Mucosa of rectum (tissue), 2 donors: ENCODE data around the gene RBM23.
"Not testable (repeated sequence)": the region's sequence is repeated elsewhere in the genome, so short reads cannot be mapped to it uniquely, and the experiment has no call there.

Experiments used
- H3K27ac ChIP-seq, 2 donors: one replicate each; pipeline ENCODE4 v1.7.0; 2013; ENCODE audit warnings: inconsistent platforms in 2 of 2, low read depth in 2 of 2, low read length in 2 of 2
- H3K27me3 ChIP-seq, 2 donors: one replicate each; pipeline ENCODE4 v1.7.0; 2013; ENCODE audit warnings: low read length in 2 of 2; ENCODE audit not compliant: control insufficient read depth in 2 of 2, insufficient read depth in 2 of 2
- H3K36me3 ChIP-seq, 2 donors: one replicate each; pipeline ENCODE4 v1.7.0; 2013; ENCODE audit warnings: low read length in 2 of 2; ENCODE audit not compliant: control insufficient read depth in 2 of 2, insufficient read depth in 2 of 2
- H3K4me1 ChIP-seq, 2 donors: one replicate each; pipeline ENCODE4 v1.7.0; 2013; ENCODE audit warnings: low read length in 2 of 2, mild to moderate bottlenecking in 1 of 2; ENCODE audit not compliant: control insufficient read depth in 2 of 2, insufficient read depth in 2 of 2
- H3K4me3 ChIP-seq, 2 donors: one replicate each; pipeline ENCODE4 v1.7.0; 2013; ENCODE audit warnings: low read length in 2 of 2
- H3K9ac ChIP-seq, 2 donors: one replicate each; pipeline ENCODE4 v1.7.0; 2013; ENCODE audit warnings: low read length in 2 of 2, low read depth in 1 of 2, mild to moderate bottlenecking in 1 of 2
- H3K9me3 ChIP-seq, 2 donors: one replicate each; pipeline ENCODE4 v1.7.0; 2013; ENCODE audit warnings: low read length in 2 of 2; ENCODE audit not compliant: control insufficient read depth in 2 of 2
- donor health status: healthy.
- donor health status: Normal muscosa, but diverticular disease.

Gene RBM23

DNA sequence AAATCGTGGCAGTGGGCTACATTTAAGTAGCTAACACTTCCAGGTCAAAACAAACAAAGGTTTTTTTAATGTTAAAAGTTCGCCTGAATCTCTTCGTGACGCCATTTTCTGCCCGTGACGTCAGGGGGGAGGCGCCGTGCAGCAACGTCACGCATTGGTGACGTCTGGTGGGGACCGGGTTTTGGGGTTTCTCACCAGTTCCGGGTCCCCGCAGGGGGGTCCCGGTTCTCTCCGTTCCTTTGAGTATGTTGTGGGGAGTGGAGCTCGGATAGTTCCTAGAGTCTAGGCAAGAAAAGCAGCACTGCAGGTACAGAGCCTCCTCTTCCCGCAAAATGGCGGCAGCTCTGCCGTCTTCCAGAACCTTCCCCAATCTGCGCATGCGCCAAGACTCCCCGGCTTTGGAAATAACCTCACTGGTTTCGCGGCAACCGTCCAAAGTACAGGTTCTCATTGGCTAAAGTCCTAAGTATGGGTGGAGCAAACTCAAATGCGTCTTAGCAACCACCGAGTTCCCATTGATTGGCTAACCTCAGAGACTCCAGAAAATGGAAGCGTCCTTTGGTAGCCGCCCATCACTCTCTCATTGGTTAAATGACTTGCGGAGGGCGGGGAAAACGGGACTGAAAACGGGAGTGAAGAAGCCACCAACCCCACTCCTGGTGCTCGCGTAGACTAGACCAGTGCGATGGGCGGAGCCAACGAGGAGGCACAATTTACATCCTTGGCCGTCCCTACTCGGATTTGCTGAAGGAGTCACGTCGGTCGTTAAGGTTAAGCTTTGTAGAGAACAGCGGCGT lies at the start of gene RBM23:
RBM23 (minus strand) TSS at position 346 of the 797 bp plus-strand sequence.
- peak within 1 kb of the TSS; percentile 99 for H3K9ac ChIP-seq
- peaks cover 27 to 34% of the 10 kb centered on the region in 2 donors for H3K36me3 ChIP-seq
- peak within 1 kb of the TSS; percentile 94 to 97 for H3K27ac ChIP-seq
- peak within 1 kb of the TSS; percentile 89 to 99 for H3K4me3 ChIP-seq
- H3K27me3 ChIP-seq, result no peaks in the 10 kb centered on the region
- no peaks in the 10 kb centered on the region for H3K9me3 ChIP-seq
- peaks cover 9 to 13% of the 10 kb centered on the region in 2 donors for H3K4me1 ChIP-seq

- Histone ChIP-seq H3K4me3 (no peak overlapping the region), H3K36me3 (no peaks in the 10 kb centered on the region), H3K9ac (no peak overlapping the region), H3K27me3 (no peaks in the 10 kb centered on the region), H3K9me3 (no peaks in the 10 kb centered on the region), H3K4me1 (no peaks in the 10 kb centered on the region), H3K27ac (no peak overlapping the region)
Measured at GRCh38 chr14:22966783-22967269, 47.9 kb upstream of the RBM23 start.

GRCh38 chr14:22965916-22966782 lies 47.2 kb upstream of the RBM23 start:
- not testable (repeated sequence) for H3K4me3 ChIP-seq, H3K9ac ChIP-seq, H3K9me3 ChIP-seq

GRCh38 chr14:22962061-22962676 lies 43.2 kb upstream of the RBM23 start:
- H3K4me3 ChIP-seq, result no peak overlapping the region
- no peak overlapping the region for H3K27ac ChIP-seq
- H3K36me3 ChIP-seq, result no peaks in the 10 kb centered on the region
- H3K9ac ChIP-seq, result no peak overlapping the region
- H3K4me1 ChIP-seq, result no peaks in the 10 kb centered on the region
- H3K9me3 ChIP-seq, result no peaks in the 10 kb centered on the region
- H3K27me3 ChIP-seq, result no peaks in the 10 kb centered on the region

More at GRCh38 chr14:22965916-22966782, 47.2 kb upstream of the RBM23 start:
- H3K4me1 ChIP-seq, H3K27me3 ChIP-seq, H3K36me3 ChIP-seq, H3K27ac ChIP-seq: not testable (repeated sequence)

DNA sequence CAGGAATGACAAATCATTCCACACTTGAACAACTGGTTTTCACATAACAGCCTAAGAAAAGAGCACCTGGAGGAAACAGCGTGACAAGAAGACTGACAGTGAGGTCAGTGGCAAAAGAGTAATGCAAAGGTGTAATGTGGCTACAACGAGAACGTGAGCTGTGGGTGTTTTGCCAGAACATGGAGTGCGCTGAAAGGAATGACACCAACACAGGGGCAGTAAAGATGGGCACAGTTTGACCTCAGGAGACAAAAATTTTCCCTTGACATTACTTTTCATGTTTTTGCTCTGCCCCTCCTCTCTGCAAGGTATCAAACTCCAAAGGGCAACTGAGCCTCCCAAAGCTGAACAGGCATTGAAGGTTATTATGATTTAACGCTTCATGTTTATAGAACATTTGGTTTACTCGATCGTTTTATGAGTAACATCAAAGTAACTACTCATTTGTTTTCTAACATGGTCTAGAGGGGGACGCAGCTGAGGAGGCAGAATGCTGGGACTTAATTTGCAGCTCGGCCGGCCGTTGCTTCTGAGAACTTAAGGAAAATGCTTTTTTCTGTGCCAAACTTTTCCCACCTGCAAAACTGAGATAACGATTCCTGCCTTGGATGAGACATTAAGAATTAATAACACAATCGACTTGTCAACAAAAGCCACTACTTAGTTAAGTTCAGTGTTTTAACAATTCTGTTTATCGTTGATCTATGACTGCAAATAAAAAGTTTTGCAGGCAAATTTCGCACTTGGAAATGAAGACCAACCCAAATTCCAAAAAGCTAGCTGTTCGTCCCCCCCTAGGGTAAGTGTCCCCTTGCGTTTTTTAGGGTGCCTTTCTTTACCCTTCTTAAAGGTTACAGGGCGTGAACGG lies 37.0 kb upstream of the RBM23 start:
- Histone ChIP-seq H3K36me3 (peaks cover 6 to 11% of the 10 kb centered on the region in 2 donors), H3K9ac (peak overlapping the region; percentile 91 to 94), H3K9me3 (no peaks in the 10 kb centered on the region), H3K27ac (peak overlapping the region; percentile 93 to 95), H3K4me3 (peak overlapping the region; percentile 86 to 93), H3K27me3 (no peaks in the 10 kb centered on the region), H3K4me1 (peaks cover 2 to 11% of the 10 kb centered on the region in 2 donors)

- peaks cover 12 to 26% of the 10 kb centered on the region in 2 donors for H3K36me3 ChIP-seq
- no peaks in the 10 kb centered on the region for H3K9me3 ChIP-seq
- H3K27me3 ChIP-seq, result no peaks in the 10 kb centered on the region
- no peak overlapping the region for H3K27ac ChIP-seq
- peaks cover 2 to 11% of the 10 kb centered on the region in 2 donors for H3K4me1 ChIP-seq
- no peak overlapping the region for H3K9ac ChIP-seq
- H3K4me3 ChIP-seq, result no peak overlapping the region
Measured at GRCh38 chr14:22952418-22952817, 33.5 kb upstream of the RBM23 start.

DNA sequence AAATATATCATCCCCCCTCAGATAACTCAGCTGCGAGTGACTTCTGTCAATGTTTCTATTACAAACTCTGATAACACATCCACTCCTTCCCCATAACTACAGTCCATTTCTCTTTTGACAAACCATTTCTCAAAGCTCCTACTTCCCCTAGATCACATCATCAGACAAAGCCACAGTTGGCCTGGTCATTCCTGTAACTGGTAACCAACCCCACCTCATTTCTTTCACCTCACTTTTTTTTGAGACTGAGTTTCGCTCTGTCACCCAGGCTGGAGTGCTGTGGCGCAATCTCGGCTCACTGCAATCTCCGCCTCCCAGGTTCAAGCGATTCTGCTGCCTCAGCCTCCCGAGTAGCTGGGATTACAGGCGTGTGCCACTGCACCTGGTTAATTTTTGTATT lies 32.8 kb upstream of the RBM23 start:
- H3K4me1 ChIP-seq, result peaks cover 2 to 11% of the 10 kb centered on the region in 2 donors
- not testable (repeated sequence) for H3K27me3 ChIP-seq, H3K27ac ChIP-seq, H3K9me3 ChIP-seq, H3K9ac ChIP-seq, H3K4me3 ChIP-seq
- peaks cover 17 to 31% of the 10 kb centered on the region in 2 donors for H3K36me3 ChIP-seq

DNA sequence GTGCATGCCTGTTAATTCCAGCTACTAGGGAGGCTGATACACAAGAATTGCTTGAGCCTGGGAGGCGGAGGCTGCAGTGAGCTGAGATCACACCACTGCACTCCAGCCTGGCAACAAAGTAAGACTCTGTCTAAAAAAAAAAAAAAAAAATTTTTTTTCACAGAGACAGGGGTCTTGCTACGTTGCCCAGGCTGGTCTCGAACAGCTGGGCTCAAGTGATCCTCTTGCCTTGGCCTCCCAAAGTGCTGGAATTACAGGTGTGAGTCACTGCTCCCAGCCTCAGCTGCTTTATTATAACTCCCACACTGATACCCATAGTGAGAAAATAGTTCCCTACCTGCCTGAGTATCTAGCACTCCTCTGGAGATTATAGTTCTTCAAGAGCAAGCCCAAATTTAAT lies 26.7 kb upstream of the RBM23 start:
- peaks cover 12 to 25% of the 10 kb centered on the region in 2 donors for H3K36me3 ChIP-seq
- H3K27me3 ChIP-seq, result no peaks in the 10 kb centered on the region
- H3K27ac ChIP-seq, result no peak overlapping the region
- H3K4me1 ChIP-seq, result no peaks in the 10 kb centered on the region
- H3K9ac ChIP-seq, result no peak overlapping the region
- no peaks in the 10 kb centered on the region for H3K9me3 ChIP-seq
- no peak overlapping the region for H3K4me3 ChIP-seq

- Histone ChIP-seq H3K4me3 (no peak overlapping the region), H3K27ac (no peak overlapping the region), H3K9me3 (no peaks in the 10 kb centered on the region), H3K27me3 (no peaks in the 10 kb centered on the region), H3K9ac (no peak overlapping the region), H3K4me1 (no peaks in the 10 kb centered on the region), H3K36me3 (no peaks in the 10 kb centered on the region)
Measured at GRCh38 chr14:22939684-22940083, 20.7 kb upstream of the RBM23 start.
